DOHH2 (cell line): ENCODE data around the gene TMEM109.

Experiments used
- H3F3A ChIP-seq: fragments of 200-600 bp; sonication (generic), shearing (Covaris generic); 2 replicates; pipeline ENCODE4 v1.6.0; 2016; ENCODE audit warnings: antibody characterized with exemption, mild to moderate bottlenecking; ENCODE audit not compliant: control insufficient read depth, insufficient read depth
- H3K27ac ChIP-seq: fragments of 200-600 bp; sonication (generic); 2 replicates; pipeline ENCODE4 v1.5.1; 2014; ENCODE audit warnings: low read depth, mild to moderate bottlenecking, low read length, moderate library complexity
- H3K27me3 ChIP-seq: fragments of 200-600 bp; sonication (generic); 2 replicates; pipeline ENCODE4 v1.6.1; 2014; ENCODE audit warnings: mild to moderate bottlenecking, low read length, mixed read lengths; ENCODE audit not compliant: control insufficient read depth
- H3K36me3 ChIP-seq: fragments of 200-600 bp; sonication (generic); 2 replicates; pipeline ENCODE4 v1.6.1; 2014; ENCODE audit warnings: mild to moderate bottlenecking, low read length, moderate library complexity, mixed read lengths; ENCODE audit not compliant: control insufficient read depth
- H3K4me1 ChIP-seq: fragments of 200-600 bp; sonication (generic); 2 replicates; pipeline ENCODE4 v1.6.1; 2014; ENCODE audit warnings: mild to moderate bottlenecking, low read length, mixed read lengths; ENCODE audit not compliant: control insufficient read depth
- H3K4me2 ChIP-seq: fragments of 200-600 bp; sonication (generic); 2 replicates; pipeline ENCODE4 v1.6.0; 2014; ENCODE audit warnings: mild to moderate bottlenecking, low read length, moderate library complexity
- H3K4me3 ChIP-seq: fragments of 200-600 bp; sonication (generic); 2 replicates; pipeline ENCODE4 v1.5.1; 2014; ENCODE audit warnings: mild to moderate bottlenecking, low read length, mixed read lengths
- H3K79me2 ChIP-seq: fragments of 200-600 bp; sonication (generic); 2 replicates; pipeline ENCODE4 v1.6.1; 2014; ENCODE audit warnings: mild to moderate bottlenecking, low read length, mixed read lengths; ENCODE audit not compliant: control insufficient read depth
- H3K9me2 ChIP-seq: fragments of 200-600 bp; sonication (generic); replicated peaks from 2 replicates; pipeline ENCODE4 v1.6.1; 2014; ENCODE audit warnings: mild to moderate bottlenecking, low read length, mixed read lengths; ENCODE audit not compliant: control insufficient read depth
- H3K9me3 ChIP-seq: fragments of 200-600 bp; sonication (generic); 2 replicates; pipeline ENCODE4 v1.6.1; 2014; ENCODE audit warnings: antibody characterized with exemption, low read length, mixed read lengths; ENCODE audit not compliant: control insufficient read depth, insufficient read depth
- H4K20me1 ChIP-seq: fragments of 200-600 bp; sonication (generic); 2 replicates; pipeline ENCODE4 v1.6.0; 2014; ENCODE audit warnings: low read depth, mild to moderate bottlenecking, antibody characterized with exemption, low read length, moderate library complexity; ENCODE audit not compliant: control insufficient read depth, insufficient read depth
- CTCF ChIP-seq: fragments of 200-600 bp; sonication (generic); IDR thresholded peaks from one replicate; pipeline ENCODE4 v1.5.1; 2014; ENCODE audit warnings: antibody characterized with exemption, mild to moderate bottlenecking, low read depth, low read length; ENCODE audit not compliant: poor library complexity, severe bottlenecking
- EZH2phosphoT487 ChIP-seq: fragments of 200-600 bp; sonication (generic); IDR thresholded peaks from 2 replicates; pipeline ENCODE4 v1.6.1; 2017; ENCODE audit warnings: borderline replicate concordance, mild to moderate bottlenecking, antibody characterized with exemption, low read length, moderate library complexity, mixed read lengths

The TMEM109 gene

GRCh38 chr11:60891103-60891741 is 22.7 kb upstream of the TMEM109 start:
- H3K27ac ChIP-seq = no peak overlapping the region
- H4K20me1 ChIP-seq = no peaks in the 10 kb centered on the region
- H3K79me2 ChIP-seq = peaks cover 9% of the 10 kb centered on the region; the same call in 1 of the 2 replicates
- no peaks in the 10 kb centered on the region for H3K9me3 ChIP-seq
- H3K9me2 ChIP-seq = no peaks in the 10 kb centered on the region
- H3K4me3 ChIP-seq = no peak overlapping the region
- TF ChIP-seq EZH2phosphoT487 = no peak
- no peak for TF ChIP-seq CTCF
- no peaks in the 10 kb centered on the region for H3K4me1 ChIP-seq
- H3K36me3 ChIP-seq = peaks cover 72% of the 10 kb centered on the region
- no peaks in the 10 kb centered on the region for H3F3A ChIP-seq
- no peak overlapping the region for H3K4me2 ChIP-seq
- H3K27me3 ChIP-seq = no peaks in the 10 kb centered on the region

DNA sequence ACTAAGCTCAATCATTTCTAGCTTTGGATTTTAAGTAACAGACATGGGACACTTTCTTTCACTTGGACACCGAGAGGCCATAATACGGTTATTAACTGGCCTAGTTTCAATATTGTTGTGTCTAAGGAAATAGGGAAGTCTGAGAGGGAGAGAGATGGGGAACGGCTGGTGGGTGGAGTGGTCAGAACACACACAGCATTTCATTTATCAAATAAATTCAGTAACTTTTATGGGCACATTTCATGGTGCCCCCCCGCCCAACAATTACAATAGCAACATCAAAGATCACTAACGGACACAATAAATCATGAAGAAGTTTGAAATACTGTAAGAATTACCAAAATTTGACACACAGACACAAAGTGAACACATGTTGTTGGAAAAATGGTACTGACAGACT is 18.3 kb upstream of the TMEM109 start:
- H3K9me2 ChIP-seq = no peaks in the 10 kb centered on the region
- no peak overlapping the region for H3K4me2 ChIP-seq
- no peak overlapping the region for H3K4me3 ChIP-seq
- H3K4me1 ChIP-seq = no peaks in the 10 kb centered on the region
- peaks cover 98% of the 10 kb centered on the region for H3K36me3 ChIP-seq
- H3K79me2 ChIP-seq = peaks cover 18% of the 10 kb centered on the region; the same call in 1 of the 2 replicates
- no peaks in the 10 kb centered on the region for H4K20me1 ChIP-seq
- TF ChIP-seq EZH2phosphoT487 (no peak), CTCF (no peak)
- no peaks in the 10 kb centered on the region for H3K9me3 ChIP-seq
- H3F3A ChIP-seq = peaks cover 10% of the 10 kb centered on the region; the same call in 1 of the 2 replicates
- H3K27me3 ChIP-seq = no peaks in the 10 kb centered on the region
- H3K27ac ChIP-seq = no peak overlapping the region

GRCh38 chr11:60897496-60897895 is 16.5 kb upstream of the TMEM109 start:
- TF ChIP-seq EZH2phosphoT487 (no peak), CTCF (no peak)
- Histone ChIP-seq H3K4me2 (no peak overlapping the region), H3K4me1 (no peaks in the 10 kb centered on the region), H3K4me3 (no peak overlapping the region), H3K79me2 (peaks cover 22% of the 10 kb centered on the region), H3K36me3 (peaks cover 100% of the 10 kb centered on the region), H3K9me3 (no peaks in the 10 kb centered on the region), H3K27ac (no peak overlapping the region), H4K20me1 (no peaks in the 10 kb centered on the region), H3K27me3 (no peaks in the 10 kb centered on the region), H3F3A (peaks cover 18% of the 10 kb centered on the region), H3K9me2 (no peaks in the 10 kb centered on the region)
